ENCODE results near the gene ZNF296. TPM values are rescaled to one million over a fixed set of nuclear protein-coding genes. Genes with fewer than 3 reads are reported as not detected.

Gene ZNF296
- total and polyA plus RNA-seq, 2 experiments from 2014 or later, result 1.6 to 3.4 TPM

DNA sequence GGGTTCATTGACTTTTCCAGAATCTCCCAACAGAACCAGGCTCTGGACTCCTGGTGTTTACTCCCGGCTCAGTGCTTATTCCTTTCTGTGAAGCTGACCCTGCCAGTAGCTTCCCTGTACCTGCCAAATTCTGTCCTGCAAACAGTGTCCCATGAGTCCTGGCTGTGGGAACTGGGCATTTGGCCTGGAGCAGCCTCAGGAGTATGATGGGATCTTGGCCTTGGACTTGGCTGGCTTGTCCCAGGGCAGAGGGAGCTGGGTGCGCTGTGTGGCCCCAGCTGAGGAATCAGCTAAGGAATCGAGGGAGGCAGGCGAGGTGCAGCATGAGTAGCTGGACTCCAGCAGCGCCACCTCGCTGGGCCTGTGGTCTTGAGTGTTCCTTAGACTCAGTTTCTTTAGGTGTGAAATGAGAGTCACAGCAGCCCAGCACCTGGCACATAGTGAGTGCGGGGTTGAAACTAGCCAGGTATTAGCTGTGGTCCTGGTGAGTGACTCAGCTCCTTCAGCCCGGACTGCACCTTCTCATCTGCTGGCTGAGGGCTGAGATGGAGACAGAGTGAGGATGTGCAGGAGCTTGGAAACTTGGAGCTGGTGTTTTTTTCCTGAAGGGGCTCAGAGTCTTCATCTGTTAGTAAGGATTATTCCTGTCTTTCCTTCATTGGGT is 27.1 kb downstream of the ZNF296 start:
- TF ChIP-seq, protein P1, sequence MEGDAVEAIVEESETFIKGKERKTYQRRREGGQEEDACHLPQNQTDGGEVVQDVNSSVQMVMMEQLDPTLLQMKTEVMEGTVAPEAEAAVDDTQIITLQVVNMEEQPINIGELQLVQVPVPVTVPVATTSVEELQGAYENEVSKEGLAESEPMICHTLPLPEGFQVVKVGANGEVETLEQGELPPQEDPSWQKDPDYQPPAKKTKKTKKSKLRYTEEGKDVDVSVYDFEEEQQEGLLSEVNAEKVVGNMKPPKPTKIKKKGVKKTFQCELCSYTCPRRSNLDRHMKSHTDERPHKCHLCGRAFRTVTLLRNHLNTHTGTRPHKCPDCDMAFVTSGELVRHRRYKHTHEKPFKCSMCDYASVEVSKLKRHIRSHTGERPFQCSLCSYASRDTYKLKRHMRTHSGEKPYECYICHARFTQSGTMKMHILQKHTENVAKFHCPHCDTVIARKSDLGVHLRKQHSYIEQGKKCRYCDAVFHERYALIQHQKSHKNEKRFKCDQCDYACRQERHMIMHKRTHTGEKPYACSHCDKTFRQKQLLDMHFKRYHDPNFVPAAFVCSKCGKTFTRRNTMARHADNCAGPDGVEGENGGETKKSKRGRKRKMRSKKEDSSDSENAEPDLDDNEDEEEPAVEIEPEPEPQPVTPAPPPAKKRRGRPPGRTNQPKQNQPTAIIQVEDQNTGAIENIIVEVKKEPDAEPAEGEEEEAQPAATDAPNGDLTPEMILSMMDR (IDR thresholded peaks at IDR 0.05; ENCODE audit: low read depth, low read length), result no peak
- Histone ChIP-seq H3K27ac (peak overlapping the region; percentile 65), H3K4me3 (no peak overlapping the region), H3K4me1 (ENCODE audit: low read depth) (no peaks in the 10 kb centered on the region), H3K36me3 (peaks cover 19% of the 10 kb centered on the region), H3K9me3 (ENCODE audit: low read depth) (no peaks in the 10 kb centered on the region), H3K27me3 (no peaks in the 10 kb centered on the region)
- no peak for DNase-seq (ENCODE audit: low read depth in 1 of 2, low spot score in 1 of 2)

DNA sequence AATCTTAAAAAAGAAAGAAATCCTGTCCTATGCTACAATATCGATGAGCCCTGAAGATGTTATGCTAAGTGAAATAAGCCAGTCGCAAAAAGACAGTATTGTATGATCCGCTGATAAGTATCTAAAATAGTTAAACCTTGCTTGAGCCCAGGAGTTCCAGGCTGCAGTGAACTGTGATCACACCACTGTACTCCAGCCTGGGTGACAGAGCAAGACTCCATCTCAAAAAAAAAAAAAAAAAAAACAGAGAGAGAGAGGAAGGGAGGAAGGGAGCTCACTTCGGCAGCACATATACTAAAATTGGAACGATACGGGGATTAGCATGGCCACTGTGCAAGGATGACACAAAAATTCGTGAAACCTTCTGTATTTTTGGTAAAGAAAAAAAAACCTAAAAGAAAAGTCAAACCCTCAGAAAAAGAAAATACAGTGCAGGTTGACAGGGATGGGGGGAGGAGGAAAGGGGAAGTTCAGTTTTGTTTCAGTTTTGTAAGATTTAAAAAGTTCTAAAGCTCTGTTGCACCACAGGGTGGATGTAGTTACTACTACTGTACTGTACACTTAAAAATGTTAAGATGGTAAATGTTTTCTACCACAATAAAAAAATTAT is 29.0 kb downstream of the ZNF296 start:
- TF ChIP-seq, protein P1 (IDR thresholded peaks at IDR 0.05; ENCODE audit: low read depth, low read length), result no peak
- peaks cover 22% of the 10 kb centered on the region for H3K36me3 ChIP-seq
- DNase-seq (ENCODE audit: low read depth in 1 of 2, low spot score in 1 of 2), result no peak
- H3K27ac ChIP-seq, result no peak overlapping the region
- no peaks in the 10 kb centered on the region for H3K27me3 ChIP-seq
- no peak overlapping the region for H3K4me3 ChIP-seq
- H3K9me3 ChIP-seq (ENCODE audit: low read depth), result no peaks in the 10 kb centered on the region
- H3K4me1 ChIP-seq (ENCODE audit: low read depth), result no peaks in the 10 kb centered on the region

DNA sequence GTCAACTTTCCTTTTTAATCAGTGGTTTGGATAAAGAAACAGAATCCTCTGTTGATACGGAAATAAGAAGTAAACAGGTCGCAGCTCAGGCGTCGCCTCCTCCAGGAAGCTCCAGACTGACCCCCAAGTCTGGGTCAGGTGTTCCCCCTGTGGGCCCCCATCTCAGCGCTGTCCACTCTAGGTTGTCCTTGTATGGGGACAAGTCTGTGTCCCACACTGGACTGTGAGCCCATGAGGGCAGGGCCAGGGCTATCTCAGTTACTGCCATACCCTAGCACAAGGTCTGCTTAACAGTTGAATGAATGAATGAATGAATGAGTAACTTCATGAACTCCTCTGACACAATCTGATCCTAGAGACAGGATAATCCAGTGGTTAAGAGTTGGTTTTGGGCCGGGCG is 29.9 kb downstream of the ZNF296 start:
- Histone ChIP-seq H3K4me3 (no peak overlapping the region), H3K9me3 (ENCODE audit: low read depth) (no peaks in the 10 kb centered on the region), H3K36me3 (peaks cover 22% of the 10 kb centered on the region), H3K27ac (peak overlapping the region; percentile 62), H3K4me1 (ENCODE audit: low read depth) (no peaks in the 10 kb centered on the region), H3K27me3 (no peaks in the 10 kb centered on the region)
- no peak for DNase-seq (ENCODE audit: low read depth in 1 of 2, low spot score in 1 of 2)
- TF ChIP-seq, protein P1 (IDR thresholded peaks at IDR 0.05; ENCODE audit: low read depth, low read length), result no peak

DNA sequence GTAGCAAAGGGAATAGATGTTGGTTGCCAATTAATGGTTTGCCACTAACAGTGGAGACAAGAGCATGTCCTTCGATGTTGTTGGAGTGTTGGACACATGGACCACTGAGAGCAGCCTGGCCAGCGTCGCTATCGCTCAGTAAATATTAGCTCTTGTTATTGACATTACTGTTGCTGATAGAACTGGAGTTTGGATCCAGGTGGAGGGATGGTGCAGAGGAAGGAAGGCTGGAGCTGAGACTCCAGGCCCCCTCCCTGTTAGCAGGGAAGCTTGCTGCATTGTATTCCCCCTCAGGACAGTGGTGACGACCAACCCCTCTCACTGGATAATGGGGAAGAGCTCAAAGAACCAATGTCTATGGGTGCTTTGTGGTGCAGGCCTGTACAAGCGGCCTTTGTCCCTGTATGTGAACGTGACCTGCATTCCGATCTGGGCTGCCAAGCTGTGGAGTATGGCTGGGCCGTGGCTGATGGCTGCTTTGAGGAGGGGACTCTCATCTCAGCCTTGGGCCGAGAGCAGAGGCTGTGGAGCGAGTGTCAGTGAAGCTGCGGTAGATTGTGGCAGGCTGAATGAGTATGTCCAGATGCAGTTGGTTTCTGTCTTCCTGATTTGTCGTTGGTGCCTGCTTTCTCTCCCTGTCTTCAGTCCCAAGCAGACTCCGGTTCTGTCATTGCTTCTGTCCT is 30.5 kb downstream of the ZNF296 start:
- peak in 1 of 2 donors; percentile 2 for DNase-seq (ENCODE audit: low read depth in 1 of 2, low spot score in 1 of 2)
- Histone ChIP-seq H3K27me3 (no peaks in the 10 kb centered on the region), H3K4me1 (ENCODE audit: low read depth) (no peaks in the 10 kb centered on the region), H3K36me3 (peaks cover 22% of the 10 kb centered on the region), H3K27ac (peak overlapping the region; percentile 62), H3K4me3 (no peak overlapping the region), H3K9me3 (ENCODE audit: low read depth) (no peaks in the 10 kb centered on the region)
- TF ChIP-seq, protein P1 (IDR thresholded peaks at IDR 0.05; ENCODE audit: low read depth, low read length), result no peak

DNA sequence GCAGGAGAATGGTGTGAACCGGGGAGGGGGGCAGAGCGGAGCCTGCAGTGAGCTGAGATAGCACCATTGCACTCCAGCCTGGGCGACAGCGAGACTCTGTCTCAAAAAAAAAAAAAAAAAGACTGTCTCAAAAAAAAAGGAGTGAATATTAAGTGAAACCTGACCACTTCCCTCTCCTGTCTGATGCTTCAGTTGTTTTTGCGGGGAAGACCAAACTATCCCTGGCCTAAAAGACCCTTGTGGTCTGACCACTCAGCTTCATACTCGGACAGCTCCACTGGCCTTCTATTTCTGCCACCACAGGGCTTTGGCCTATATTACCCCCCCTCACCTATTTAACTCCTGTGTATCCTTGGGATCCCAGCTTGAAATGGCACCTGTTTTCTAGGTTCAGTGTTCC is 35.2 kb downstream of the ZNF296 start:
- no peak overlapping the region for H3K27ac ChIP-seq
- H3K9me3 ChIP-seq (ENCODE audit: low read depth), result no peaks in the 10 kb centered on the region
- H3K4me3 ChIP-seq, result no peak overlapping the region
- no peaks in the 10 kb centered on the region for H3K27me3 ChIP-seq
- TF ChIP-seq, protein P1 (IDR thresholded peaks at IDR 0.05; ENCODE audit: low read depth, low read length), result no peak
- peaks cover 29% of the 10 kb centered on the region for H3K36me3 ChIP-seq
- no peak for DNase-seq (ENCODE audit: low read depth in 1 of 2, low spot score in 1 of 2)
- peaks cover 6% of the 10 kb centered on the region for H3K4me1 ChIP-seq (ENCODE audit: low read depth)
